ENCODE results near the gene DHODH.

The DHODH gene

GRCh38 chr16:72027669-72028378 is 19.3 kb downstream of the DHODH start:
- Histone ChIP-seq H3K9me3 (ENCODE audit: control insufficient read depth in 1 of 2, low read length in 2 of 2) (no peaks in the 10 kb centered on the region), H3K27ac (ENCODE audit: low read depth, low read length) (no peak overlapping the region), H3K9ac (ENCODE audit: low read depth in 1 of 2, low read length in 2 of 2) (no peak overlapping the region), H3K36me3 (ENCODE audit: control insufficient read depth in 1 of 2, insufficient read depth in 2 of 2, low read length in 2 of 2) (peaks cover 0 to 30% of the 10 kb centered on the region in 2 donors), H3K27me3 (ENCODE audit: control insufficient read depth in 1 of 2, insufficient read depth in 2 of 2, low read length in 2 of 2) (no peaks in the 10 kb centered on the region), H3K4me3 (ENCODE audit: low read depth in 1 of 2, low read length in 2 of 2) (no peak overlapping the region), H3K4me1 (ENCODE audit: control insufficient read depth in 1 of 2, insufficient read depth in 2 of 2, low read length in 2 of 2) (no peaks in the 10 kb centered on the region)

DNA sequence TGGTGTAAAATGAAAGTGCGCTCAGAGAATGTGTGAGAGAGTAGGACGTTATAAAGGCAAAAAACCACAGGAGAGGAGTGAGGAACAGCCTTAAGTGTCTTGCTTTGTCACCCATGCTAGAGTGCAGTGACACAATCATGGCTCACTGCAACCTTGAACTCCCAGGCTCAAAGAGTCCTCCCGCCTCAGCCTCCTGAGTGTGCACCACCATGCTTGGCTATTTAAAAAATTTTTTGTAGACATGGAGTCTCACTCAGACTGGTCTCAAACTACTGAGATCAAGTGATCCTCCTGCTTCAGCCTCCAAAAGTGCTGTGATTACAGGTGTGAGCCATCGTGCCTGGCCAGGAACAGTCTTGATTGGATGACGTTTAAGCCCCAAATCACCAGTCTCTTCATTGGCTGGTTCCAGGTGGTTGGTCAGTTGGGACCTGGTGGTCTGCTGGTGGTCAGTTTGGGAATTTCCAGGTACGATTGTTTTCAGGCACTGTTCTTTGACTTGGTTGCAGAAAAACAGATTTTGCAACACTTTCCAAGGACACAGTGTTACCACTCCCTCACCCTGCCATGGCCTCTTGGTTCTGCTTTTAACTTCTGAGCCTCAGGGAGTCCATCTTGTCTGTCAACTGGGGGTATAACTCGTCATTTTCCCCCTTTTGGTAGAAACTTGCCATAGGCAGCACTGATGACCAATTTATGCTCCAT is 21.2 kb downstream of the DHODH start:
- Histone ChIP-seq H3K9me3 (ENCODE audit: control insufficient read depth in 1 of 2, low read length in 2 of 2) (no peaks in the 10 kb centered on the region), H3K27ac (ENCODE audit: low read depth, low read length) (no peak overlapping the region), H3K4me1 (ENCODE audit: control insufficient read depth in 1 of 2, insufficient read depth in 2 of 2, low read length in 2 of 2) (no peaks in the 10 kb centered on the region), H3K36me3 (ENCODE audit: control insufficient read depth in 1 of 2, insufficient read depth in 2 of 2, low read length in 2 of 2) (peaks cover 0 to 15% of the 10 kb centered on the region in 2 donors), H3K4me3 (ENCODE audit: low read depth in 1 of 2, low read length in 2 of 2) (no peak overlapping the region), H3K27me3 (ENCODE audit: control insufficient read depth in 1 of 2, insufficient read depth in 2 of 2, low read length in 2 of 2) (no peaks in the 10 kb centered on the region), H3K9ac (ENCODE audit: low read depth in 1 of 2, low read length in 2 of 2) (no peak overlapping the region)

GRCh38 chr16:72033437-72033836 is 24.9 kb downstream of the DHODH start:
- H3K27ac ChIP-seq (ENCODE audit: low read depth, low read length): no peak overlapping the region

DNA sequence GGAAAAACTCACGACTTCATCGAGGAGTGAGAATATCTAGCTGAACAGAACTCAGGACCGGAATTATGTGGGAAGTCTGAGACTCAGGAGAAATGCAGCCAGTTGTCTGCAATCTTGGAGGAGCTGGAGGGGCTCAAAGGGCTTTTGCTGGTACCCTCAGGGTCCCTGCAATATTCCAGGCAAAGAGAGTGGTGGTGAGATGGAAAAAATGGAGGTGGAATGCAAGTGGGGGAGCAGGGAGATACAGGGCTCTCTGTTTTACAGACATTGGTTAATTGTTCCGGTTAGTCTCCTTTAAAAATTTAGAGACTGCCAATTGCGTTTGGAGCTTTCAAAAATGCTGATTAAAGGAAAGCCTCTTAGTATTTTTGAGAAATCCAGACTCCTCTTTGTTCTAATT is 27.6 kb downstream of the DHODH start:
- H3K9ac ChIP-seq (ENCODE audit: low read depth in 1 of 2, low read length in 2 of 2): no peak overlapping the region
- no peak overlapping the region for H3K27ac ChIP-seq (ENCODE audit: low read depth, low read length)
- no peaks in the 10 kb centered on the region for H3K9me3 ChIP-seq (ENCODE audit: control insufficient read depth in 1 of 2, low read length in 2 of 2)
- no peaks in the 10 kb centered on the region for H3K36me3 ChIP-seq (ENCODE audit: control insufficient read depth in 1 of 2, insufficient read depth in 2 of 2, low read length in 2 of 2)
- no peak overlapping the region for H3K4me3 ChIP-seq (ENCODE audit: low read depth in 1 of 2, low read length in 2 of 2)
- no peaks in the 10 kb centered on the region for H3K4me1 ChIP-seq (ENCODE audit: control insufficient read depth in 1 of 2, insufficient read depth in 2 of 2, low read length in 2 of 2)
- H3K27me3 ChIP-seq (ENCODE audit: control insufficient read depth in 1 of 2, insufficient read depth in 2 of 2, low read length in 2 of 2): no peaks in the 10 kb centered on the region

More at GRCh38 chr16:72033437-72033836, 24.9 kb downstream of the DHODH start:
- no peak overlapping the region for H3K9ac ChIP-seq (ENCODE audit: low read depth in 1 of 2, low read length in 2 of 2)
- H3K27me3 ChIP-seq (ENCODE audit: control insufficient read depth in 1 of 2, insufficient read depth in 2 of 2, low read length in 2 of 2): no peaks in the 10 kb centered on the region
- H3K4me3 ChIP-seq (ENCODE audit: low read depth in 1 of 2, low read length in 2 of 2): no peak overlapping the region
- H3K36me3 ChIP-seq (ENCODE audit: control insufficient read depth in 1 of 2, insufficient read depth in 2 of 2, low read length in 2 of 2): no peaks in the 10 kb centered on the region
- H3K4me1 ChIP-seq (ENCODE audit: control insufficient read depth in 1 of 2, insufficient read depth in 2 of 2, low read length in 2 of 2): no peaks in the 10 kb centered on the region
- H3K9me3 ChIP-seq (ENCODE audit: control insufficient read depth in 1 of 2, low read length in 2 of 2): no peaks in the 10 kb centered on the region

GRCh38 chr16:72042157-72042660 is 33.7 kb downstream of the DHODH start:
- Histone ChIP-seq H3K27ac (ENCODE audit: low read depth, low read length) (no peak overlapping the region), H3K9me3 (ENCODE audit: control insufficient read depth in 1 of 2, low read length in 2 of 2) (no peaks in the 10 kb centered on the region), H3K4me1 (ENCODE audit: control insufficient read depth in 1 of 2, insufficient read depth in 2 of 2, low read length in 2 of 2) (peaks cover 6 to 8% of the 10 kb centered on the region in 2 donors), H3K9ac (ENCODE audit: low read depth in 1 of 2, low read length in 2 of 2) (no peak overlapping the region), H3K27me3 (ENCODE audit: control insufficient read depth in 1 of 2, insufficient read depth in 2 of 2, low read length in 2 of 2) (no peaks in the 10 kb centered on the region), H3K36me3 (ENCODE audit: control insufficient read depth in 1 of 2, insufficient read depth in 2 of 2, low read length in 2 of 2) (no peaks in the 10 kb centered on the region), H3K4me3 (ENCODE audit: low read depth in 1 of 2, low read length in 2 of 2) (no peak overlapping the region)

- H3K36me3 ChIP-seq (ENCODE audit: control insufficient read depth in 1 of 2, insufficient read depth in 2 of 2, low read length in 2 of 2): no peaks in the 10 kb centered on the region
- H3K9me3 ChIP-seq (ENCODE audit: control insufficient read depth in 1 of 2, low read length in 2 of 2): no peaks in the 10 kb centered on the region
- H3K4me1 ChIP-seq (ENCODE audit: control insufficient read depth in 1 of 2, insufficient read depth in 2 of 2, low read length in 2 of 2): peaks cover 6 to 8% of the 10 kb centered on the region in 2 donors
- no peak overlapping the region for H3K27ac ChIP-seq (ENCODE audit: low read depth, low read length)
- H3K9ac ChIP-seq (ENCODE audit: low read depth in 1 of 2, low read length in 2 of 2): no peak overlapping the region
- no peaks in the 10 kb centered on the region for H3K27me3 ChIP-seq (ENCODE audit: control insufficient read depth in 1 of 2, insufficient read depth in 2 of 2, low read length in 2 of 2)
- H3K4me3 ChIP-seq (ENCODE audit: low read depth in 1 of 2, low read length in 2 of 2): no peak overlapping the region
Measured at GRCh38 chr16:72043058-72043457, 34.5 kb downstream of the DHODH start.

DNA sequence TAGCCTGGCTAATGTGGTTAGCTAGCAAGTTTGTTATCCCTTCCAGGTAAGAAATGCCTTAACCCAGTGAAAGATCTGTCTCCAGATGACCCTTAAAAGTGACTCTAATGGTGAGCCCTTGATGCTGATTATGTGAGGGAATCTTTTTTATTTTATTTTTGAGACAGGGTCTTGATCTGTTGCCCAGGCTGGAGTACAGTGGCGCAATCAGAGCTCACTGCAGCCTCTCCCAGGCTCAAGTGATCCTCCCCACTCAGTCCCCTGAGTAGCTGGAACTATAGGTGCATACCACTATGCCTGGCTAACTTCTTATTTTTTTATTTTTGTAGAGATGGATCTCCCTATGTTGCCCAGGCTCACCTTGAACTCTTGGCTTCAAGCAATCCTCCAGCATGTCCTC is 35.0 kb downstream of the DHODH start:
- H3K9ac ChIP-seq (ENCODE audit: low read depth in 1 of 2, low read length in 2 of 2): no peak overlapping the region

DNA sequence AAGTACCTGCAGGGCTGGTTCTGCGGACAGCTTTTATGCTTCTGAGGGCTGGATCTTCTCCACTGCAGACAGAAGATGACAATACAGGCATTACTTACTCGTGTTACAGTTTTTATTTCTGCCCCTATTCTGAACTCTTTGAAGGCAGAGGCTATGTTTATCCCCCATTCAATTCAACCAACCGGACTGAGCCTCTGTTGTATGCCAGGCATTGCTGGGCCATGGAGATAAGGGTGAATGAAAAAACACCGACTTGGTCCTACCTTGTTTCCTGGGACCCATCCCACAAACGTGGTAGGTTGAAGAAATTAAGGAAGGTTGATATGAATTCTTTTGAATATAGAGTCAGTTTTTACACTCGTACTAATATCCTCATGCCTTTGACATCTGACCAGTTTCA is 35.8 kb downstream of the DHODH start:
- no peaks in the 10 kb centered on the region for H3K36me3 ChIP-seq (ENCODE audit: control insufficient read depth in 1 of 2, insufficient read depth in 2 of 2, low read length in 2 of 2)
- peaks cover 0 to 6% of the 10 kb centered on the region in 2 donors for H3K9me3 ChIP-seq (ENCODE audit: control insufficient read depth in 1 of 2, low read length in 2 of 2)
- H3K27ac ChIP-seq (ENCODE audit: low read depth, low read length): no peak overlapping the region
- peaks cover 6 to 8% of the 10 kb centered on the region in 2 donors for H3K4me1 ChIP-seq (ENCODE audit: control insufficient read depth in 1 of 2, insufficient read depth in 2 of 2, low read length in 2 of 2)
- H3K9ac ChIP-seq (ENCODE audit: low read depth in 1 of 2, low read length in 2 of 2): no peak overlapping the region
- H3K27me3 ChIP-seq (ENCODE audit: control insufficient read depth in 1 of 2, insufficient read depth in 2 of 2, low read length in 2 of 2): no peaks in the 10 kb centered on the region
- H3K4me3 ChIP-seq (ENCODE audit: low read depth in 1 of 2, low read length in 2 of 2): no peak overlapping the region

More for the DNA sequence above, 35.0 kb downstream of the DHODH start:
- Histone ChIP-seq H3K27me3 (ENCODE audit: control insufficient read depth in 1 of 2, insufficient read depth in 2 of 2, low read length in 2 of 2) (no peaks in the 10 kb centered on the region), H3K4me3 (ENCODE audit: low read depth in 1 of 2, low read length in 2 of 2) (no peak overlapping the region), H3K27ac (ENCODE audit: low read depth, low read length) (no peak overlapping the region), H3K36me3 (ENCODE audit: control insufficient read depth in 1 of 2, insufficient read depth in 2 of 2, low read length in 2 of 2) (no peaks in the 10 kb centered on the region), H3K9me3 (ENCODE audit: control insufficient read depth in 1 of 2, low read length in 2 of 2) (no peaks in the 10 kb centered on the region), H3K4me1 (ENCODE audit: control insufficient read depth in 1 of 2, insufficient read depth in 2 of 2, low read length in 2 of 2) (peaks cover 6 to 8% of the 10 kb centered on the region in 2 donors)

DNA sequence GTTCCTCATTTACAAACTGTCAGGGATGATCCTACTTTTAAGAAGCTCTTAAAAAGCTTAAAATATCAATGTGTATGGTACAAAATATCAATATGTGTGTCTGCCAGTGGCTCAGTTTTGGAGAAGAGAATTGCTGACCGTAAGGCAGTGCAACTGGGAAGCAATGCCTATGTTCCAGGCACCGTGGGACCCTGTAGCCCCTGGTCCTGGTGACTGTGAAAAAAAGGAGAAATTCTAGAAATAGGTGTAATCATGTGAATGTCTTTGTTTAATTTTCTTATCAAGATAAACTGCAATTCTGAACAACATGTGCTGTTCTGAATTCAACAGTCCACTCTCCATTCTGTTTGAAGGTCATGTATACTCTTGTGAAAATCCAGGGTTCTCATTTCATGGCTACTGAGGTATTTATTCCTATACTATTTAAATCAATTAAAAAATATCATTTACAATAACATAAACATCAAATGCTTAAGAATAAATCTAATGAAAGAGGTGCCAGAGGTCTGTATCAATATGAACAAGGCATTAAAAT is 36.3 kb downstream of the DHODH start:
- Histone ChIP-seq H3K9me3 (ENCODE audit: control insufficient read depth in 1 of 2, low read length in 2 of 2) (peaks cover 0 to 6% of the 10 kb centered on the region in 2 donors), H3K27ac (ENCODE audit: low read depth, low read length) (no peak overlapping the region), H3K27me3 (ENCODE audit: control insufficient read depth in 1 of 2, insufficient read depth in 2 of 2, low read length in 2 of 2) (no peaks in the 10 kb centered on the region), H3K9ac (ENCODE audit: low read depth in 1 of 2, low read length in 2 of 2) (no peak overlapping the region), H3K36me3 (ENCODE audit: control insufficient read depth in 1 of 2, insufficient read depth in 2 of 2, low read length in 2 of 2) (no peaks in the 10 kb centered on the region), H3K4me1 (ENCODE audit: control insufficient read depth in 1 of 2, insufficient read depth in 2 of 2, low read length in 2 of 2) (peaks cover 6 to 8% of the 10 kb centered on the region in 2 donors), H3K4me3 (ENCODE audit: low read depth in 1 of 2, low read length in 2 of 2) (no peak overlapping the region)

- Histone ChIP-seq H3K27ac (ENCODE audit: low read depth, low read length) (no peak overlapping the region), H3K36me3 (ENCODE audit: control insufficient read depth in 1 of 2, insufficient read depth in 2 of 2, low read length in 2 of 2) (no peaks in the 10 kb centered on the region), H3K4me1 (ENCODE audit: control insufficient read depth in 1 of 2, insufficient read depth in 2 of 2, low read length in 2 of 2) (no peaks in the 10 kb centered on the region), H3K9ac (ENCODE audit: low read depth in 1 of 2, low read length in 2 of 2) (no peak overlapping the region), H3K27me3 (ENCODE audit: control insufficient read depth in 1 of 2, insufficient read depth in 2 of 2, low read length in 2 of 2) (no peaks in the 10 kb centered on the region), H3K9me3 (ENCODE audit: control insufficient read depth in 1 of 2, low read length in 2 of 2) (peaks cover 0 to 6% of the 10 kb centered on the region in 2 donors), H3K4me3 (ENCODE audit: low read depth in 1 of 2, low read length in 2 of 2) (no peak overlapping the region)
Measured at GRCh38 chr16:72049110-72049509, 40.6 kb downstream of the DHODH start.
